Measurements from ENCODE around the gene B4GAT1.
"Not testable (repeated sequence)": the region's sequence is repeated elsewhere in the genome, so short reads cannot be mapped to it uniquely, and the experiment has no call there.

The B4GAT1 gene

GRCh38 chr11:66326261-66327111 lies 20.9 kb downstream of the B4GAT1 start:
- FAIRE-seq (no peak), DNase-seq (ENCODE audit: insufficient read length) (no peak)

GRCh38 chr11:66325263-66325671 lies 22.2 kb downstream of the B4GAT1 start:
- FAIRE-seq (no peak), DNase-seq (ENCODE audit: insufficient read length) (no peak)
- TF ChIP-seq TAF1 (IDR thresholded peaks at IDR 0.05; ENCODE audit: borderline replicate concordance, low read depth, low read length) (no peak), POLR2AphosphoS5 (IDR thresholded peaks at IDR 0.05; ENCODE audit: low read depth, low read length) (no peak), POLR2A (IDR thresholded peaks at IDR 0.05; ENCODE audit: low read depth, low read length) (no peak)

More at GRCh38 chr11:66326261-66327111, 20.9 kb downstream of the B4GAT1 start:
- no peak for TF ChIP-seq POLR2AphosphoS5 (IDR thresholded peaks at IDR 0.05; ENCODE audit: low read depth, low read length)
- no peak for TF ChIP-seq POLR2A (IDR thresholded peaks at IDR 0.05; ENCODE audit: low read depth, low read length)
- no peak for TF ChIP-seq TAF1 (IDR thresholded peaks at IDR 0.05; ENCODE audit: borderline replicate concordance, low read depth, low read length)

GRCh38 chr11:66324664-66325063 lies 22.8 kb downstream of the B4GAT1 start:
- TF ChIP-seq POLR2AphosphoS5 (IDR thresholded peaks at IDR 0.05; ENCODE audit: low read depth, low read length) (no peak), POLR2A (IDR thresholded peaks at IDR 0.05; ENCODE audit: low read depth, low read length) (no peak), TAF1 (IDR thresholded peaks at IDR 0.05; ENCODE audit: borderline replicate concordance, low read depth, low read length) (no peak)
- DNase-seq (ENCODE audit: insufficient read length) (no peak), FAIRE-seq (no peak)

- FAIRE-seq (no peak), DNase-seq (ENCODE audit: insufficient read length) (no peak)
- TF ChIP-seq POLR2AphosphoS5 (IDR thresholded peaks at IDR 0.05; ENCODE audit: low read depth, low read length) (no peak), POLR2A (IDR thresholded peaks at IDR 0.05; ENCODE audit: low read depth, low read length) (no peak), TAF1 (IDR thresholded peaks at IDR 0.05; ENCODE audit: borderline replicate concordance, low read depth, low read length) (no peak)
Measured at GRCh38 chr11:66323684-66324083, 23.7 kb downstream of the B4GAT1 start.

GRCh38 chr11:66322732-66323427 lies 24.5 kb downstream of the B4GAT1 start:
- DNase-seq (ENCODE audit: insufficient read length) (no peak), FAIRE-seq (no peak)
- TF ChIP-seq TAF1 (IDR thresholded peaks at IDR 0.05; ENCODE audit: borderline replicate concordance, low read depth, low read length) = no peak
- no peak for TF ChIP-seq POLR2A (IDR thresholded peaks at IDR 0.05; ENCODE audit: low read depth, low read length)
- TF ChIP-seq POLR2AphosphoS5 (IDR thresholded peaks at IDR 0.05; ENCODE audit: low read depth, low read length) = no peak

GRCh38 chr11:66321606-66322005 lies 25.8 kb downstream of the B4GAT1 start:
- FAIRE-seq (no peak), DNase-seq (ENCODE audit: insufficient read length) (no peak)
- TF ChIP-seq TAF1 (IDR thresholded peaks at IDR 0.05; ENCODE audit: borderline replicate concordance, low read depth, low read length) (no peak), POLR2A (IDR thresholded peaks at IDR 0.05; ENCODE audit: low read depth, low read length) (no peak), POLR2AphosphoS5 (IDR thresholded peaks at IDR 0.05; ENCODE audit: low read depth, low read length) (no peak)

GRCh38 chr11:66320748-66321147 lies 26.7 kb downstream of the B4GAT1 start:
- not testable (repeated sequence) for FAIRE-seq; DNase-seq (ENCODE audit: insufficient read length)

- not testable (repeated sequence) for DNase-seq (ENCODE audit: insufficient read length); FAIRE-seq
Measured at GRCh38 chr11:66320289-66320688, 27.1 kb downstream of the B4GAT1 start.

- no peak for FAIRE-seq
- TF ChIP-seq TAF1 (IDR thresholded peaks at IDR 0.05; ENCODE audit: borderline replicate concordance, low read depth, low read length) (no peak), POLR2AphosphoS5 (IDR thresholded peaks at IDR 0.05; ENCODE audit: low read depth, low read length) (no peak), POLR2A (IDR thresholded peaks at IDR 0.05; ENCODE audit: low read depth, low read length) (no peak)
- no peak for DNase-seq (ENCODE audit: insufficient read length)
Measured at GRCh38 chr11:66318600-66318970, 28.8 kb downstream of the B4GAT1 start.

GRCh38 chr11:66317723-66318599 lies 29.5 kb downstream of the B4GAT1 start:
- DNase-seq (ENCODE audit: insufficient read length) (no peak), FAIRE-seq (no peak)
- TF ChIP-seq POLR2AphosphoS5 (IDR thresholded peaks at IDR 0.05; ENCODE audit: low read depth, low read length) (no peak), POLR2A (IDR thresholded peaks at IDR 0.05; ENCODE audit: low read depth, low read length) (no peak), TAF1 (IDR thresholded peaks at IDR 0.05; ENCODE audit: borderline replicate concordance, low read depth, low read length) (no peak)

GRCh38 chr11:66317322-66317722 lies 30.1 kb downstream of the B4GAT1 start:
- TF ChIP-seq TAF1 (IDR thresholded peaks at IDR 0.05; ENCODE audit: borderline replicate concordance, low read depth, low read length) (no peak), POLR2AphosphoS5 (IDR thresholded peaks at IDR 0.05; ENCODE audit: low read depth, low read length) (no peak), POLR2A (IDR thresholded peaks at IDR 0.05; ENCODE audit: low read depth, low read length) (no peak)
- DNase-seq (ENCODE audit: insufficient read length) (no peak), FAIRE-seq (no peak)

All from GM12892 (cell line).